Tibial nerve (tissue), 4 donors: ENCODE measurements around the gene ANKRD50.

Source experiments
- CTCF ChIP-seq, 5 experiments: fragments of 200-600 bp in 3 of 5; fragments of 450-650 bp in 2 of 5; sonication (generic) in 3 of 5; IDR thresholded peaks; one replicate each; pipeline ENCODE4 v1.5.1; 2016 to 2019; ENCODE audit warnings: antibody characterized with exemption in 5 of 5, mild to moderate bottlenecking in 3 of 5, moderate library complexity in 2 of 5
- EP300 ChIP-seq, 2 donors: sonication (generic); formaldehyde crosslinking; IDR thresholded peaks; one replicate each; pipeline ENCODE4 v1.6.1; 2017; ENCODE audit warnings: antibody characterized with exemption in 2 of 2, mild to moderate bottlenecking in 1 of 2
- POLR2A ChIP-seq, 2 donors: fragments of 450-650 bp; IDR thresholded peaks; one replicate each; pipeline ENCODE4 v1.6.1; 2017; ENCODE audit warnings: antibody characterized with exemption in 2 of 2, mild to moderate bottlenecking in 2 of 2, moderate library complexity in 2 of 2

- TF ChIP-seq CTCF (IDR thresholded peaks at IDR 0.05): no peak
- no peak for TF ChIP-seq POLR2A (IDR thresholded peaks at IDR 0.05)
- no peak for TF ChIP-seq EP300 (IDR thresholded peaks at IDR 0.05)
Observed at GRCh38 chr4:124736526-124736925, 24.0 kb upstream of the ANKRD50 start.
